ENCODE results near the gene MPZL3.
A peak's percentile ranks its signal among the peaks of the same experiment; 100 is the strongest.

Gene MPZL3

GRCh38 chr11:118217575-118217974 lies 34.6 kb downstream of the MPZL3 start:
- DNase-seq (ENCODE audit: low spot score), result no peak
- no peak for TF ChIP-seq CTCF (IDR thresholded peaks at IDR 0.05; ENCODE audit: extremely low read depth, missing control alignments)

- DNase-seq (ENCODE audit: low spot score), result peak; percentile 31
- no peak for TF ChIP-seq CTCF (IDR thresholded peaks at IDR 0.05; ENCODE audit: extremely low read depth, missing control alignments)
Observed at GRCh38 chr11:118216621-118217481, 35.3 kb downstream of the MPZL3 start.

GRCh38 chr11:118215765-118216164 lies 36.4 kb downstream of the MPZL3 start:
- no peak for DNase-seq (ENCODE audit: low spot score)
- TF ChIP-seq CTCF (IDR thresholded peaks at IDR 0.05; ENCODE audit: extremely low read depth, missing control alignments), result no peak

GRCh38 chr11:118215262-118215661 lies 36.9 kb downstream of the MPZL3 start:
- no peak for DNase-seq (ENCODE audit: low spot score)
- TF ChIP-seq CTCF (IDR thresholded peaks at IDR 0.05; ENCODE audit: extremely low read depth, missing control alignments), result no peak

- DNase-seq (ENCODE audit: low spot score), result no peak
- no peak for TF ChIP-seq CTCF (IDR thresholded peaks at IDR 0.05; ENCODE audit: extremely low read depth, missing control alignments)
Observed at GRCh38 chr11:118214210-118214914, 37.8 kb downstream of the MPZL3 start.

GRCh38 chr11:118213781-118214180 lies 38.4 kb downstream of the MPZL3 start:
- no peak for DNase-seq (ENCODE audit: low spot score)
- no peak for TF ChIP-seq CTCF (IDR thresholded peaks at IDR 0.05; ENCODE audit: extremely low read depth, missing control alignments)

- DNase-seq (ENCODE audit: low spot score), result no peak
- TF ChIP-seq CTCF (IDR thresholded peaks at IDR 0.05; ENCODE audit: extremely low read depth, missing control alignments), result no peak
Observed at GRCh38 chr11:118213201-118213600, 39.0 kb downstream of the MPZL3 start.

Measured in GM20000 (cell line).